ENCODE data around the gene ZWILCH.
"Not testable (repeated sequence)": the region's sequence is repeated elsewhere in the genome, so short reads cannot be mapped to it uniquely, and the experiment has no call there.

ZWILCH gene

DNA sequence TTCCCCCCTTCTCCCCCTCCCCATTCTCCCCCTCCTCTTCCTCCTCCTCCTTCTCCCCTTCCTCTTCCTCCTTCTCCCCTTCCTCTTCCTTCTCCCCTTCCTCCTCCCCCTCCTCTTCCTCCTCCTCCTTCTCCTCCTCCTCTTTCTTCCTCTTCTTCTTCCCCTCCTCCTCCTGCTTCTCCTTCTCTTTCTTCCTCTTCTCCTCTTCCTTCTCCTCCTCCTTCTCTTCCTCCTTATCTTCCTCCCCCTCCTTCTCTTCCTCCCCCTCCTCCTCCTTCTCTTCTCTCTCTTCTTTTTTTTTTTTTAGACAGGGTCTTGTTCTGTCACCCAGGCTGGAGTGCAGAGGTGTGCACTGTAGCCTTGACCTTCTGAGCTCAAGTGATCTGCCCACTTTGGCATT lies 81.9 kb downstream of the ZWILCH start:
- no peak for DNase-seq

DNA sequence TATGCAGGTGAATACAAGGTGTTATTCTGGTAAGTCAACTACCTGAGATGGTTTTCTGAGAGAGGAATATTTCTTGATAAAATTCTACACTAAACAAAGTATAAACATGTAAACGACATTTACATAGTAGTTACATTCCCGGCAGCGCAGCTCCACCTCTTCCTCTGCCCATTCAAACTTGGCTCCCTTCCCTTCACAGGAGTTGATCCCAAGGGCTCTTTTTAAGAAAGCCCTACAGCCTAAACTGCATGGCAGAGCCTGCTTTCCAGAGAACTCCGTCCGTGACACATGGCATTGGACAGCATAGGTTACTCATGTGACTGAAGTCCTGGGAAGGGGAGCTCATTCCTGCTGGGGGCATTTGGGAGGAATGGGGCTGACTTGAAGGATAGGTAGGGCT lies 82.6 kb downstream of the ZWILCH start:
- DNase-seq = no peak

DNA sequence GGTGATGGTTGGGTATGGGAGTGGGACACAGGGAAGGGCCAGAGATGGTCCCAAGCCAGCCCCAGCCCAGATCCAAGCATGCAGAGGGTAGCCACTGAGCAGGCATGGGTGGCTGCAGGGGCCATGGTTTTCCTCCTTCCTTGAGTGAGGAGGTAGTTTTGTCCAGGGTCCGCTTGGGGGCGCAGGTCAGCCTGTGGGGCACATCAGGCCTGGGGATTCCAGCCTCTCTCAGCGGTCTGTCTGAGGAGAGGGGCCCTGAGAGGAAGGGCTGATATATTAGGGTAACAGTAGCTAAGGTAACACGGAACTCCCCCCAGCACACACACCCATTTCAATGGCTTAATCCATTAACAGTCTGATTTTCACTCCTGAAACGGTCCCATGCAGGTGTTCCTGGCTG lies 83.4 kb downstream of the ZWILCH start:
- DNase-seq = no peak

DNA sequence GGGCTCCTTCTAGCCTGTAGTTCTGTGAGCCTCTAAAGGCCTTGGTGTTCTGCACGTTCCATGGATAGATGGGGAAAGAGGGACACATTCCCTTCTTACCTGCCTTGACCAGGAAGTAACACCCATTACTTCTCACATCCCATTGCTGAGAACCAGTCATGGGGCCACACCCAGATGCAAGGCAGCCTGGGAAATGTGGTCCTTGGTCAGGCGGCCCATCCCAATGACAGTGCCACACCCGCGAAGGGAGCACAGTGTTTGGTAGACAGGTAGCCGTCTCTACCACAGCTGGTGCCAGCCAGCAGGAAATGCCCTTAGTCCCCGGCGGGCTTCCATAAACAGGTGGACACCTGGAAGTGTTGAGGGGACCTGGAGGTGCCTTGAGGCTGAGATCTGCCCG lies 83.8 kb downstream of the ZWILCH start:
- DNase-seq = no peak

DNA sequence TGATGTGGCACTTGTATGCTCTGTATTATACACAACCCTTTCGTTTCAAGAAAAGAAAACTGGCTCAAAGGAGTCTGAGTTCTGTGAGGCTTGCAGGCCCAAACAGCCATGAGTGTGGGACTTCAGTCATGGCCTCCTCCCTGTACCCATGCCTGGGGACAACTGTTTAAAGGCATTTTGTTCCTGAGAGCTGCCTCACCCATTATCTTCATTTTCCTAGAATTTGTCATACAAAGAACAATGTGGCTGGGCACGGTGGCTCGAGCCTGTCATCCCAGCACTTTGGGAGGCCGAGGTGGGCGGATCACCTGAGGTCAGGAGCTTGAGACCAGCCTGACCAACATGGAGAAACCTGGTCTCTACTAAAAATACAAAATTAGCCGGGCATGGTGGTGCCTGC lies 84.3 kb downstream of the ZWILCH start:
- not testable (repeated sequence) for DNase-seq

DNA sequence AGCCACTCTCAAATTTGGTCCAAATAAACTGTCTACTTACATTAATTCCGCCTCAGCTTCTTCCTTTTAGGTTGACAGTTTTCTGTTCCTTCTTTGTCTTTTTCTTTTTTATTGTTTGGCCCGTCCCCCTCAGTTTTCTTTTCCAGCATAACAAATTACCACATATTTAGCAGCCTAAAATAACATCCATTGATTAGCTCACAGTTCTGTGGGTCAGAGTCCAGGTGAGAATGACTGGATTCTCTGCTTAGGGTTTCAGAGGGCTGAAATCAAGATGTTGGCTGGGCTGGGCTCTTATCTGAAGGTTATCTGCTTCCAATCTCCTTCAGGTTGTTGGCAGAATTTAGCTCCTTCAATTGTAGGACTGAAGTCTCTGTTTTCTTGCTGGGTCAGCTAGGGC lies 85.3 kb downstream of the ZWILCH start:
- DNase-seq = no peak

DNA sequence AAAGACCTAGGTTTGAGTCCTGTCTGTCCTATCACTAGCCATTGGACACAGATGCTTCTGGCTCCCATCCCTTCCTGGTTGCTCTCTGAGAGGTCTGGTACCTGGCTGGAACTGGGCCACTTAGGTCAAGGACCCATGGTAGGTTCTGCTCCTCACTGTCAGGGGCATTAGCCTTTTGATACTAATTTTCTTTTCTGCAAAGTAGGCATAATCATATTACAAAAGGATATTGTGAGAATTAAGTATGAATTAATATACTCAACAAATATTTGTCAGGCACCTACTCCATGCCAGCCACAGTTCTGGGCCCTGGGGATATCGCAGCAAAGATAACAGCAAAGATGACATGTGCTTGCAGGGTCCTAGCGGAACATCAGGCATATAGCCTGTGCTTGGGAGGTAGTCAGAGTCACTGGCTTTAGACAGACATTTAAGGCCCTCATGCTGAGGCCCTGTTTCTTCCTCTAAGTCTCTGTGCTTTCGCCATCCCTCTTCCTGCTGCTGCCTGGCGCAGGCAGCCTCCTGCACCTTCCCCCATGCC lies 86.3 kb downstream of the ZWILCH start:
- no peak for DNase-seq

DNA sequence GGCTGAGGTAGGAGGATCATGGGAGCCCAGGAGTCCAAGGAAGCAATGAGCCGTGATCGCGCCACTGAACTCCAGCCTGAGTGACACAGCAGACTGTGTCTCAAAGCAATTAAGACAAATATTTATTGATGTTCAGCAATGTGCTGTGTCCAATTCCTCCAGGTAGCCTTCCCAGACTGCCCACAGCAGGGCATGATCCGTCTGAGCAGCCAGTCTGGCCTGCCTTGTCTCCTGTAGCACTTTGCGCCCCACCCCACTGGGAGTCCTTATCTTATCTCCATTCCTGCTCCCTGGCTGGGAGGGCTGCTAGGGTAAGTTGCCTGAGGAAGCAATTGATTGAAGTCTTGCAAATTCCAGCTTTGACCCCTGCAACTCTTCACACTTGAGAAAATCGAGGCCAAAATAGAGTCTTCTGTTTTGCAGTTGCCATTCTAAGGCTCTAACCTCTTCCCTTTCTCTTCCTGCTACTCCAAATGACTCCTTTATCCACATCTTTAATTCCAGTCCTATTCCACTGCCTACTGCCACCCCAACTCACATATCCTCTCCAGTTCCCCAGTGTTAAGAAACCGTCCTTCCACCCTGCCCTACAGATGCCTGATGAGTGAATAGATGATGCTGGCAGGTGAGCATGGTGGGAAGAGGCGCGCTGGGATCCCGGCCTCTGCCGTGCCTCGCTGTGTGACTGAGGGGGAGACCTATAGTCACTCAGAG lies 87.5 kb downstream of the ZWILCH start:
- DNase-seq = no peak

DNA sequence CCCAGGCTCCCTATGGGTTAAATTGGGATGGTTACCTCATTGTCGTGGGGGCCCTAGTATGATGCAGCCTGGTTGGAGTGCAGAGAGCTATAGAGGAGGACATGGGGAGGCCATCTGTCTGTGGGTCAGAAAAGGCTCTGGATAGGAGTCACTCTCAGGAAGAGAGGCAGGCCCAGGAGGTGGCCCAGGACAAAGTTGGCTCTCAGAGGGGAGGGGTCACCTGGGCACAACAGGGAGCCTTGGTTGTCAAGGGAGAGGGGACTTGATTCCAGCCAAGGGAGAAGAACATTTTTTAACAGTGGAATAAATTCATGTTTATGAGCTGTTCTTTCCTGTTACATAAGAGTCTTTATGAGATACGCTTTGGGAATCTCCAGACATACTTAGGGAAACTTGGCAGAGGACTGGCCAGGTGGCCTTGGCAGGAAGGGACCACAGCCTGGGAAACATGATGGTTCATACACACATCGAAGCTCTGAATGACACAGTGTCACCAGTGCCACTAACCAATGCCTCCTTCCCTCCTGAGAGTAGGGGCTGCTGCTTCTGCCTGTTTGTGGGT lies 88.2 kb downstream of the ZWILCH start:
- DNase-seq = no peak

DNA sequence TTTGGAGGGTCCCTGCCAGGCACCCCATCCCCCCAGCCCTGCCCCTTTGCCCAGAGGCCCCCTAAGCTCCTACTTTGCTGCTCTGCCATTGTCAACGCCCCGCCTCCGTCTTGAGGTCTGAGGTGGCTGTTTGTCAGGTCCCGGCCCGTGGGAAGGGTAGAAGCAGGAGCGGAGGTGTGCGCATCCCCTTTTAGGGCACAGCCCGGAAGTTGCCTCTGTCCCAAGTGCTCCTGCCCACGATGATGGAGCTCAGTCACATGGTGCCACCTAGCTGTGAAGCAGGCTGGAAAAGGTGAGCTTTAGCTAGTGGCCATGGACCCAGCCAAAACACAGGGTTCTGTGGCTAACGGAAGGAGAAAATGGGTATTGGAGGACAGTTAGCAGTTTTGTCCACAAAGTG lies 89.2 kb downstream of the ZWILCH start:
- no peak for DNase-seq

DNA sequence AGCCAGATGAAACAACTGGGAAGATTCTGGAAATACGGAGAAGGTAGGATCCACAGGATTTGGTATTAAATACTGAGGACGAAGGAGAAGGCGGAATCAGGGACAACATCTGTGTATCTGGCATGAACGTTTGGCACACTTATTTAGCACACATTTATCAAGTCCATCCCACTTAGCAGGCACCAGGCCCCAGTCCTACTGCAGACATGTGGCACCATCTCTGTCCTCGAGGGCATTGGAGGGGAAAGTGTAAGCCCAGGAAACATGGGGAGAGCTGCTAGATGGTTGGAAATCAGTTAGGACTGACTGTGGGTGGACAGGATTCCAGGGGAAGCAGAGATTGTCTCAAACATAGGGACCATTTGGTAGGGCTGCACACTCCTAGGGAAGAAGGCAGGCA lies 89.7 kb downstream of the ZWILCH start:
- DNase-seq = no peak

DNA sequence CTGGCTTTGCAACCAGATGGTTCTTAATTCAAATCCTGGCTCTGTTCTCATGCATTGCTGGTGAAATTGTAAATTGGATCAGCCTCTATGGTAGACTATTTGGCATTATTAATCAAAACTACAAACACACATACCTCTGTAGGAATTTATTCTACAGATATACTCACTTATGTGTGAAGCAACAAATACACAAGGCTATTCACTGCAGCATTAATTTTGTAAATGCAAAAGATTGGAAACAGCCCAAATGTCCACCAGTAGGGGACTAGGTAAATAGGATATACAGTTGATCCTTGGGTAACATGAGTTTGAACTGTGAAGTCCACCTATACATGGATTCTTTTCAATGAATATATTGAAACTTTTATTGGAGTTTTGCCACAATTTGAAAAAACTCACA lies 90.2 kb downstream of the ZWILCH start:
- no peak for DNase-seq

DNA sequence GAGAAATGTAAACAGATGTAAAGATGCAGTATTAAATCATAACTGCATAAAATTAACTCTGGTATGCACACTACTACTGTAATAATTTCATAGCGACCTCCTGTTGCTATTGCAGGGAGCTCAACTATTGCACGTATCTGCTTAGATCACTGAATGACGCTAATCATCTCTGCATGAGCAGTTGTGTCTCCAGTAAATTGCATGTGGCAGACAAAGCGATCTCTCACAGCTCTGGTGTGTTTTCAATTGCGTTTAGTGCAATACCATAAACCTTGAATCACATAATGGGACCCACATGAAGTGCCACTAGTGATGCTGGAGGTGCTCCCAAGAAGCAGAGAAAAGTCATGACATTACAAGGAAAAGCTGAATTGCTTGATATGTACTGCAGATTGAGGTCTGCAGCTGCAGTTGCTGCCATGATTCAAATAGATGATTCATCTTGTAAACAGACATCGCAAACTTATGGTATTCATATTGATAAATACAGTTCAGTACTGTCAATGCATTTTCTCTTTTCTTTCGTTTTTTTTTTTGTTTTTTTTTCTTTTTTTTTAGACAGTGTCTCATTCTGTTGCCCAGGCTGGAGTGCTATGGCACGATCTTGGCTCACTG lies 90.9 kb downstream of the ZWILCH start:
- DNase-seq = no peak

DNA sequence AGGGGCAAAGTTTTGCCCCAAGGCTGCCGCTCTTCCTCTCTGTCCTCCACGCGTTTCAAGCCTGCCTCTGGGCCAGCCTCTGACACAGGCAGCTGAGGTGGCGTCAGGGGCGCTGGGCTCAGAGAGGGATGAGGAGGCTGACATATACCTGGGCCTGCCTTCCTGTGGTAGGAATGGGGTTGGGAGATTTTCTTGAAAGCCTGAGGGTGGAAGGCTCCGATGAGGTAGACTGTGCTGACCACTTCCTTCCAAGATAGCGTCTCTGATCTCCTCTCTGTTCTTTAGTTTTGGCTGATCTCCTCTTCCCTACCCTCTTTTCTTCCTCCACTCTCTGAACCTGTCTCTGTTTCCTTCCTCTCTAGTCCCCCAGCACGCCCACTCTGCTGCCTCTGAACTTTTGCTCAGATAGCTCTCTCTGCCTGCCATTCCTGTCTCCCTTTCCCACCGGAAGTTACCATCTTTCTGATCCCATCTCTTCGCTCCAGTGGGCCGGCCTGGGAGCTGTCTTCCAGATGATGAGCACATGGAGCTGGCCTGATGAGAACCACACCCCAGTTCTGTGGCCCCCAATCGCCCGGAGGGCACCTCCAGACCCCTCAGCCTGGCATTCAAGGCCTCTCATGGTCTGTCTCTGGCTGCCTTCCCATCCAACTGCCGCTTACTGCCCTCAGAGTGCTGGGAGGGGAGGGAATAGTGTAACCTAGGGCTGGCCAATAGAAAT lies 93.1 kb downstream of the ZWILCH start:
- no peak for DNase-seq

Measured in CD4-positive, alpha-beta T cell treated with Interferon alpha-2 for 1 hour (primary cell).